SK-N-SH treated with all-trans-retinoic acid at 6 μM for 48 hours (cell line): ENCODE measurements around the gene EGFLAM.

Source experiments
- ARNTL ChIP-seq: fragments of 450-650 bp; formaldehyde crosslinking; IDR thresholded peaks from 2 replicates; pipeline ENCODE4 v1.5.0; 2020; ENCODE audit warnings: low read depth, mild to moderate bottlenecking, moderate library complexity, borderline replicate concordance
- CSDC2 ChIP-seq: fragments of 250-450 bp; sonication (Bioruptor Pico); IDR thresholded peaks from 2 replicates; pipeline ENCODE4 v1.5.0; 2020; ENCODE audit warnings: mild to moderate bottlenecking, moderate library complexity
- ESRRG ChIP-seq: fragments of 250-450 bp; sonication (Bioruptor Pico); IDR thresholded peaks from 2 replicates; pipeline ENCODE4 v1.6.1; 2021; ENCODE audit warnings: mild to moderate bottlenecking
- GLIS3 ChIP-seq: fragments of 250-450 bp; sonication (Bioruptor Pico); IDR thresholded peaks from 2 replicates; pipeline ENCODE4 v1.5.0; 2020; ENCODE audit warnings: mild to moderate bottlenecking, moderate library complexity
- ISL1 ChIP-seq: fragments of 250-450 bp; sonication (Bioruptor Pico); IDR thresholded peaks from 2 replicates; pipeline ENCODE4 v2.1.2; 2022; ENCODE audit warnings: mild to moderate bottlenecking, moderate library complexity
- OSR1 ChIP-seq: fragments of 250-450 bp; sonication (Bioruptor Pico); IDR thresholded peaks from 2 replicates; pipeline ENCODE4 v1.8.0; 2022; ENCODE audit warnings: moderate library complexity, mild to moderate bottlenecking, inconsistent platforms
- TCF4 ChIP-seq: fragments of 250-450 bp; sonication (Bioruptor Pico); IDR thresholded peaks from 2 replicates; pipeline ENCODE4 v1.8.0; 2021; ENCODE audit warnings: mild to moderate bottlenecking, moderate library complexity, borderline replicate concordance
- TOX ChIP-seq: fragments of 250-450 bp; sonication (Bioruptor Pico); IDR thresholded peaks from 2 replicates; pipeline ENCODE4 v1.8.0; 2021; ENCODE audit warnings: mild to moderate bottlenecking, moderate library complexity, borderline replicate concordance
- ZFP30 ChIP-seq: fragments of 450-650 bp; formaldehyde crosslinking; IDR thresholded peaks from 2 replicates; pipeline ENCODE4 v1.5.0; 2022; ENCODE audit warnings: mild to moderate bottlenecking, moderate library complexity
- ZNF565 ChIP-seq: fragments of 450-650 bp; formaldehyde crosslinking; conservative IDR thresholded peaks from 2 replicates; pipeline ENCODE4 v1.5.0; 2020; ENCODE audit warnings: low read depth, mild to moderate bottlenecking, moderate library complexity
- ZNF8 ChIP-seq: fragments of 450-650 bp; formaldehyde crosslinking; IDR thresholded peaks from 2 replicates; pipeline ENCODE4 v1.5.0; 2020; ENCODE audit warnings: mild to moderate bottlenecking, moderate library complexity
- TF ChIP-seq, protein P1 (sequence below): fragments of 250-450 bp; sonication (Bioruptor Pico); IDR thresholded peaks from 2 replicates; pipeline ENCODE4 v1.8.0; 2020; ENCODE audit warnings: mild to moderate bottlenecking, moderate library complexity, borderline replicate concordance
- TF ChIP-seq, protein P2 (sequence below): fragments of 250-450 bp; sonication (Bioruptor Pico); IDR thresholded peaks from 2 replicates; pipeline ENCODE4 v1.8.0; 2021; ENCODE audit warnings: low read depth, mild to moderate bottlenecking, moderate library complexity, borderline replicate concordance

DNA sequence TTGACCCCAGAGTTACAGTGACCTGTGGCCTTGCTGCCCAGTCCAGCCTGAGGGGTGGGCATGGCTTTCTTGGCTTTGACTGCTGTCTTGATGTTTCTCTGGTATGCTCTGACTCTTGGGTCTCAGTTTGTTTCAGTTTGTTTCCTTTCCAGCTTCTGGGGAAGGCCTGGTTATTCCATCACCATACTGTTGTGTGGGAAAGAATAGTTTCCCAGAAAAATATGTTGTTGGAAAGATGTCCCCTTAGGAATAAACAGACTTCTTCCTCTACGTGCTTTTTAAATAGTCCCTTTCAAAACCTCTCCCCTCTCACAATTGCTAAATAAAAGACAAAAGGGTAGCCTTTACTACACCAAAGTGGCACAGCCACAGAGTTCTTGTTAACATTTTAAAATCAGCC, 49.5 kb downstream of the EGFLAM start:
- TF ChIP-seq GLIS3 (CRISPR knock-in tag) (no peak), TCF4 (CRISPR knock-in tag) (no peak), TOX (CRISPR knock-in tag) (no peak), ARNTL (CRISPR knock-in tag) (no peak), ZNF8 (CRISPR knock-in tag) (no peak), ISL1 (CRISPR knock-in tag) (no peak), OSR1 (no peak), ZFP30 (CRISPR knock-in tag) (no peak), ESRRG (CRISPR knock-in tag) (no peak), CSDC2 (no peak), ZNF565 (CRISPR knock-in tag) (no peak)
- TF ChIP-seq, protein P1, sequence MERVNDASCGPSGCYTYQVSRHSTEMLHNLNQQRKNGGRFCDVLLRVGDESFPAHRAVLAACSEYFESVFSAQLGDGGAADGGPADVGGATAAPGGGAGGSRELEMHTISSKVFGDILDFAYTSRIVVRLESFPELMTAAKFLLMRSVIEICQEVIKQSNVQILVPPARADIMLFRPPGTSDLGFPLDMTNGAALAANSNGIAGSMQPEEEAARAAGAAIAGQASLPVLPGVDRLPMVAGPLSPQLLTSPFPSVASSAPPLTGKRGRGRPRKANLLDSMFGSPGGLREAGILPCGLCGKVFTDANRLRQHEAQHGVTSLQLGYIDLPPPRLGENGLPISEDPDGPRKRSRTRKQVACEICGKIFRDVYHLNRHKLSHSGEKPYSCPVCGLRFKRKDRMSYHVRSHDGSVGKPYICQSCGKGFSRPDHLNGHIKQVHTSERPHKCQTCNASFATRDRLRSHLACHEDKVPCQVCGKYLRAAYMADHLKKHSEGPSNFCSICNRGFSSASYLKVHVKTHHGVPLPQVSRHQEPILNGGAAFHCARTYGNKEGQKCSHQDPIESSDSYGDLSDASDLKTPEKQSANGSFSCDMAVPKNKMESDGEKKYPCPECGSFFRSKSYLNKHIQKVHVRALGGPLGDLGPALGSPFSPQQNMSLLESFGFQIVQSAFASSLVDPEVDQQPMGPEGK (CRISPR knock-in tag), result no peak
- TF ChIP-seq, protein P2, sequence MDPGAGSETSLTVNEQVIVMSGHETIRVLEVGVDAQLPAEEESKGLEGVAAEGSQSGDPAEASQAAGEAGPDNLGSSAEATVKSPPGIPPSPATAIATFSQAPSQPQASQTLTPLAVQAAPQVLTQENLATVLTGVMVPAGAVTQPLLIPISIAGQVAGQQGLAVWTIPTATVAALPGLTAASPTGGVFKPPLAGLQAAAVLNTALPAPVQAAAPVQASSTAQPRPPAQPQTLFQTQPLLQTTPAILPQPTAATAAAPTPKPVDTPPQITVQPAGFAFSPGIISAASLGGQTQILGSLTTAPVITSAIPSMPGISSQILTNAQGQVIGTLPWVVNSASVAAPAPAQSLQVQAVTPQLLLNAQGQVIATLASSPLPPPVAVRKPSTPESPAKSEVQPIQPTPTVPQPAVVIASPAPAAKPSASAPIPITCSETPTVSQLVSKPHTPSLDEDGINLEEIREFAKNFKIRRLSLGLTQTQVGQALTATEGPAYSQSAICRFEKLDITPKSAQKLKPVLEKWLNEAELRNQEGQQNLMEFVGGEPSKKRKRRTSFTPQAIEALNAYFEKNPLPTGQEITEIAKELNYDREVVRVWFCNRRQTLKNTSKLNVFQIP, result no peak
